Activated CD8-positive, alpha-beta memory T cell treated with anti-CD3 and anti-CD28 coated beads, Interleukin-2, amount 10 ng/mL, durations not matched to agents 7 days and 5 days (primary cell): ENCODE data around the gene CNIH2. TPM values are rescaled to one million over a fixed set of nuclear protein-coding genes. Genes with fewer than 3 reads are reported as not detected.
"Not testable (repeated sequence)": the region's sequence is repeated elsewhere in the genome, so short reads cannot be mapped to it uniquely, and the experiment has no call there.

ENCODE experiments used
- ATAC-seq: fragments of 150-1000 bp; cut with Tn5 transposase; one replicate; pipeline ENCODE4 v1.10.0; 2021; ENCODE audit warnings: moderate library complexity
- CTCF ChIA-PET: fragments of 350-600 bp; sonication (Branson Sonifier 250); formaldehyde crosslinking; loops from one replicate; lab custom pipeline; 2021; ENCODE audit warnings: antibody characterized with exemption; lab: Charles Lee
- DNase-seq: peaks from one replicate; pipeline ENCODE4 v3.0.0-alpha.2; 2020
- H3K27ac Mint-ChIP-seq: one replicate; pipeline ENCODE4 v1.8.0; 2021; ENCODE audit warnings: mild to moderate bottlenecking, mixed read lengths
- H3K27me3 Mint-ChIP-seq: one replicate; pipeline ENCODE4 v1.8.0; 2021; ENCODE audit warnings: mixed read lengths
- H3K36me3 Mint-ChIP-seq: one replicate; pipeline ENCODE4 v1.8.0; 2021; ENCODE audit warnings: mild to moderate bottlenecking, mixed read lengths
- H3K4me1 Mint-ChIP-seq: one replicate; pipeline ENCODE4 v1.8.0; 2021; ENCODE audit warnings: mixed read lengths
- H3K4me3 Mint-ChIP-seq: one replicate; pipeline ENCODE4 v1.8.0; 2021; ENCODE audit warnings: mild to moderate bottlenecking, moderate library complexity, mixed read lengths
- H3K9me3 Mint-ChIP-seq: one replicate; pipeline ENCODE4 v1.8.0; 2022; ENCODE audit warnings: low read depth, mixed read lengths
- total RNA-seq, 2 experiments: library from RNA; stranded (reverse); gene quantifications; one replicate each; pipeline ENCODE4 v1.2.3, GENCODE V29; 2021

The CNIH2 gene
- total RNA-seq, 2 experiments from 2014 or later = 1.1 to 1.2 TPM

DNA sequence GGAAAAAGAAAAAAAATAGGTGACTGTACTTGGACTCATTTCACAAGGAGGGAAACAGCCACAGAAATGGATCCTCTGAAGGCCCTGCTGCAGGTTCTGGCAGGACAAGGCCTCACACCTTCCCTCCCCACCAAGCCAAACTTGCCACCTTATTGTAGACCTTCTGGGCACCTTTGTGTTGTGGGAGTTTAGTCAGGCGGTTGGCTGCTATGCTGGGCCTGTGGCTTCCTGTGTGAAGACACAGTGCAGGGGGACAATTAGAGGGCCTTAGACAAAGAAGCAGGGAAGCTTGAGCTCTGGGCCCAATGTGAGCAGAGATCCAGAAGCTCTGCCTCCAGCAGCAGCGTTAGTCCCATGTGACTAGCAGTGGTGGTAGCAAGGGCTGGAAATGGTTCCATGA lies 5.4 kb upstream of the CNIH2 start:
- H3K36me3 Mint-ChIP-seq = peaks cover 42% of the 10 kb centered on the region
- no peaks in the 10 kb centered on the region for H3K27me3 Mint-ChIP-seq
- no peaks in the 10 kb centered on the region for H3K9me3 Mint-ChIP-seq
- CTCF ChIA-PET = interaction anchor here (1.0 to 7.2 kb wide), 10 partner anchors 9 to 250 kb away, joined by 3 to 85 read pairs (median 4); no protein-coding TSS in a partner anchor
- DNase-seq = peak; percentile 64
- no peak for ATAC-seq
- H3K27ac Mint-ChIP-seq = peak overlapping the region; percentile 79
- no peak overlapping the region for H3K4me3 Mint-ChIP-seq
- H3K4me1 Mint-ChIP-seq = peaks cover 53% of the 10 kb centered on the region

DNA sequence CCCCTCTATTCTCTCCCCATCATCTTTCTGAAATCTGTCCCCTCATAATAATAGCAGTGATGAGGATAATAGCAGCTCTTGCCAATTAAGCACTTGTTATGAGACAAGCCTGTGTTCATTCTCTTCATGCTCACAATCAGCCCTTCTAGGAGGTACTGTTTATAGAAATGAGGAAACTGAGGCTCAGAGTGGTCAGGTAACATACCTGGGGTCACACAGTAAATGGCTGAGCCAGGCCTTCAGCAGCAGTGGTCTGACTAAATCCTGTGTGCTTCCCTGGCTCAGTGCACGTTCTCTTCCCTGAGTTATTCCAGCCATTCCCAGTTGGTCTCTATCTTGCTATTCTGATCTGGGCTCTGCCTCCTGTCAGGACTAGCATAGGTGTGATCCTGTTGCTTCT lies 3.8 kb upstream of the CNIH2 start:
- H3K9me3 Mint-ChIP-seq = no peaks in the 10 kb centered on the region
- peaks cover 40% of the 10 kb centered on the region for H3K36me3 Mint-ChIP-seq
- H3K4me3 Mint-ChIP-seq = no peak overlapping the region
- CTCF ChIA-PET = interaction anchor here (2.7 to 7.2 kb wide), 2 partner anchors 8 to 51 kb away, joined by 13 to 85 read pairs; no protein-coding TSS in a partner anchor
- peaks cover 3% of the 10 kb centered on the region for H3K27me3 Mint-ChIP-seq
- H3K27ac Mint-ChIP-seq = no peak overlapping the region
- DNase-seq (no peak), ATAC-seq (no peak)
- peaks cover 51% of the 10 kb centered on the region for H3K4me1 Mint-ChIP-seq

DNA sequence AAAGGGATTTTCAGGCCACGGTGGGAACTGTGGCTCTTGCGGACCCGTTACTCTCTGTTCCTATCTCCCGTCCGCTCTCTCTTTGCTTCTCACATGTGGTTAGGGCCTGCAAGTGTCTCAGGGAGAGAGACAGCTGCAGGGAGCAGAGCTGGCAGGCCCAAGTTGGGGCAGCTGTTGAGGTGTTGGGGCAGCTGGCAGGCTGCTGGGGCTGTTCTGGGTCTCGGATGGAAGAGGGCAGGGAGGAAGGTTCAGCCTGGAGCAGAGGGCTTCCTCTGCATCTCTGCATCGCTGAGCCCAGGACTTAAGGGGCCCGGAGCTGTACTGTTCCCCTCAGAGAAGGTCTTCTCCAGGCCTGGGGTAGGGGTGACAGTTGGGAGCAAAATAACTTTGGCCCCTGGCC lies 2.6 kb upstream of the CNIH2 start:
- no peak for DNase-seq
- CTCF ChIA-PET = no interaction called here
- H3K27ac Mint-ChIP-seq = no peak overlapping the region
- H3K4me1 Mint-ChIP-seq = peaks cover 39% of the 10 kb centered on the region
- ATAC-seq = no peak
- H3K9me3 Mint-ChIP-seq = no peaks in the 10 kb centered on the region
- no peak overlapping the region for H3K4me3 Mint-ChIP-seq
- H3K27me3 Mint-ChIP-seq = peaks cover 3% of the 10 kb centered on the region
- peaks cover 34% of the 10 kb centered on the region for H3K36me3 Mint-ChIP-seq

DNA sequence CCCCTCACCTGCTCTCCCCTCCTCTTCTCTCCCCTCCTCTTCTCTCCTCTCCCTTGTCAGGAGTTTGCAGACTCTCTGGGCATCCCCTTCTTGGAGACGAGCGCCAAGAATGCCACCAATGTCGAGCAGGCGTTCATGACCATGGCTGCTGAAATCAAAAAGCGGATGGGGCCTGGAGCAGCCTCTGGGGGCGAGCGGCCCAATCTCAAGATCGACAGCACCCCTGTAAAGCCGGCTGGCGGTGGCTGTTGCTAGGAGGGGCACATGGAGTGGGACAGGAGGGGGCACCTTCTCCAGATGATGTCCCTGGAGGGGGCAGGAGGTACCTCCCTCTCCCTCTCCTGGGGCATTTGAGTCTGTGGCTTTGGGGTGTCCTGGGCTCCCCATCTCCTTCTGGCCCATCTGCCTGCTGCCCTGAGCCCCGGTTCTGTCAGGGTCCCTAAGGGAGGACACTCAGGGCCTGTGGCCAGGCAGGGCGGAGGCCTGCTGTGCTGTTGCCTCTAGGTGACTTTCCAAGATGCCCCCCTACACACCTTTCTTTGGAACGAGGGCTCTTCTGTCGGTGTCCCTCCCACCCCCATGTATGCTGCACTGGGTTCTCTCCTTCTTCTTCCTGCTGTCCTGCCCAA lies 1.9 kb upstream of the CNIH2 start:
- H3K36me3 Mint-ChIP-seq = peaks cover 29% of the 10 kb centered on the region

DNA sequence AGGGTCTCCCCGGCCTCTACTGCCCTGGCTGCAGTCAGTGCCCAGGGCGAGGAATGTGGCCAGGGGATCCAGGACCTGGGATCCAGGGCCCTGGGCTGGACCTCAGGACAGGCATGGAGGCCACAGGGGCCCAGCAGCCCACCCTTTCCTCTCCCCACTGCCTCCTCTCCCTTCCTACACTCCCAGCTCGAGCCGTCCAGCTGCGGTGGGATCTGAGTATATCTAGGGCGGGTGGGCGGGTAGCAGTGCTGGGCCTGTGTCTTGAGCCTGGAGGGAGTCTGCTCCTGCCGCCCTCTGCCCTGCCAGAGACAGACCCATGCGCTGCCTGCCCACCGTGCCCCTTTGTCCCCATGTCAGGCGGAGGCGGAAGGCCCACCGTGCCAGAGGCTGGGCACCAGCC lies 1.4 kb upstream of the CNIH2 start:
- ATAC-seq, DNase-seq, H3K27me3 Mint-ChIP-seq, H3K9me3 Mint-ChIP-seq, H3K27ac Mint-ChIP-seq, H3K4me3 Mint-ChIP-seq: not testable (repeated sequence)
- Mint-ChIP-seq H3K4me1 (peaks cover 30% of the 10 kb centered on the region), H3K36me3 (peaks cover 29% of the 10 kb centered on the region)
- CTCF ChIA-PET = interaction anchor here (1.2 to 2.9 kb wide), 2 partner anchors 12 to 18 kb away, joined by 5 to 8 read pairs; partner anchors contain the start of gene YIF1A

More for the DNA sequence above, 1.9 kb upstream of the CNIH2 start:
- Mint-ChIP-seq H3K4me3 (no peak overlapping the region), H3K27me3 (peaks cover 3% of the 10 kb centered on the region), H3K4me1 (peaks cover 33% of the 10 kb centered on the region), H3K27ac (no peak overlapping the region), H3K9me3 (no peaks in the 10 kb centered on the region)
- DNase-seq (no peak), ATAC-seq (no peak)
- CTCF ChIA-PET = no interaction called here

DNA sequence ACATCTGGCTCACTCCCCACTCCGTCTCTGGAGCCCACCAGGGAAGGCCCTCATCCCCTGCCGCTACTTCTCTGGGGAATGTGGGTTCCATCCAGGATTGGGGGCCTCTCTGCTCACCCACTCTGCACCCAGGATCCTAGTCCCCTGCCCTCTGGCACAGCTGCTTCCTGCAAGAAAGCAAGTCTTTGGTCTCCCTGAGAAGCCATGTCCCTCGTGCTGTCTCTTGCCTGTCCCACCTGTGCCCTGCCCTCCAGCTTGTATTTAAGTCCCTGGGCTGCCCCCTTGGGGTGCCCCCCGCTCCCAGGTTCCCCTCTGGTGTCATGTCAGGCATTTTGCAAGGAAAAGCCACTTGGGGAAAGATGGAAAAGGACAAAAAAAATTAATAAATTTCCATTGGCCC lies 911 bp upstream of the CNIH2 start:
- not testable (repeated sequence) for H3K27me3 Mint-ChIP-seq, H3K9me3 Mint-ChIP-seq, DNase-seq, H3K4me3 Mint-ChIP-seq, ATAC-seq, H3K27ac Mint-ChIP-seq
- Mint-ChIP-seq H3K36me3 (peaks cover 24% of the 10 kb centered on the region), H3K4me1 (peaks cover 28% of the 10 kb centered on the region)
- CTCF ChIA-PET = interaction anchor here (1.2 to 2.9 kb wide), 2 partner anchors 12 to 18 kb away, joined by 5 to 8 read pairs; partner anchors contain the start of gene YIF1A

DNA sequence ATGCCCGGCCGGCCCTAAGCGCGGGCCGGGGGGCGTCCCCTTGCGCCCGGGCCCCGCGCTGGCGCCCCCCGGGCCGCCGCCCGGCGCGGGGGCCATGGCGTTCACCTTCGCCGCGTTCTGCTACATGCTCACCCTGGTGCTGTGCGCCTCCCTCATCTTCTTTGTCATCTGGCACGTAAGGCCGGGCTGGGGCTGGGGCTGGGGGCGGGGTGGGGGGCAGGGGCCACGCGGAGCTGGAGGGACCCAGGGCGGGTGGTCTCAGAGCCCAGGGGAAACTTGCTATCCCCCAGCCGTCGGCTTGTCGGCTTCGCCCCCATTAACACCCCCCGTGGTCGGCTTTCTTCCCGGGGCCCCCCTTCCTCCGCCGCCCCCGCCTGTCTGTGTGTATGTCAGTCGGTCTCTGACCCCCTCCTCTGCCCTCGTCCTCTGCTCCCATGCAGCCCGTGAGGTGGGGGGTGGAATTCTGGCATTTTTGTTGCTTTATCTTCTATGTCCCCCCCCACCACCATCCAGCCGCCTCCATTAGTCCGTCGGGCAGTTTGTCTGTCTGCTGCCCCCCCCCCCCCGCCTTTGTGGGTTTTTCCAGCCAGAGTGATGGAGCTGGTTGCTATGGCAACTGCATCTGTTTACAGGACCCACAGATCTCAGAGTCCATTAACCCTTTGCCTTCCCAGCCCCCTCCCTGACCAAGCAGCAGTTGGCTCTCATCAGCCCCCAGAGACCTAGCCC lies 552 bp downstream of the CNIH2 start:
- Mint-ChIP-seq H3K4me1 (peaks cover 26% of the 10 kb centered on the region), H3K27me3 (peaks cover 3% of the 10 kb centered on the region), H3K36me3 (peaks cover 11% of the 10 kb centered on the region), H3K27ac (no peak overlapping the region), H3K9me3 (no peaks in the 10 kb centered on the region), H3K4me3 (no peak overlapping the region)
- peak; percentile 4 for ATAC-seq
- DNase-seq = no peak
- CTCF ChIA-PET = interaction anchor here (1.0 to 6.5 kb wide), 3 partner anchors 8 to 19 kb away, joined by 3 to 85 read pairs (median 8); partner anchors contain the start of gene RAB1B

DNA sequence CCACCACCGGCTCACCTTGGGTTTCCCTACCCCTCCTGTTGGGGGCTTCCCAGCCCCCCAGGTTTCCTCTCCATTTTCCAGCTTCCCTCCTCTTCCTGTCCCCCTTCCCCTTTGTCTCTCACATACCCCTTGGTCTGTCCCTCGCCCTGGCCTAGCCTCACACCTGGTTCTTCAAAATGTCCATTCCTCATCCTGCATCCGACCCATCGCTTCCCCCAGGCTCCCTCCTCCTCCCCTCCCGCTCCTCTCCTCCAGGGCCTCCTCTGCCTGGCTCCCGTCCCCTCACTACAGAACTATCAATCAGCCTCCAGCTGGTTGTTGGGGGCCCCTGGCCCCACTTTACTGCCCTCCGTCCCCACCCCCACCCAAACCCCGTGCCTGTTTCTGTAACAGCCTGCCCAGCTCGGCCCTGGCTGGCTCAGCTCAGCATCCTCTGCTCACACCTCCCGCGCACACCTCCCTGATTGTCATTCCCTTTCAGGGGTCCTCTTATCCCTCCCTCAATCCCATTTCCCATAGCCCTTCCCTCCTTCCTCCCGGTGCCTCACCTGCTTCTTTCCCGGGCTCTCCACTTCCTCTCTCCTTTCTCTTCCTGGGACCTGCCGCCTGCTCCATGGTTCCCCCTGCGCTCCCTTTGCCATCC lies 1.2 kb downstream of the CNIH2 start:
- Mint-ChIP-seq H3K27me3 (peaks cover 3% of the 10 kb centered on the region), H3K9me3 (no peaks in the 10 kb centered on the region), H3K36me3 (peaks cover 8% of the 10 kb centered on the region), H3K4me1 (peaks cover 25% of the 10 kb centered on the region), H3K4me3 (no peak overlapping the region), H3K27ac (no peak overlapping the region)
- ATAC-seq (no peak), DNase-seq (no peak)
- CTCF ChIA-PET = interaction anchor here (1.0 to 6.5 kb wide), 6 partner anchors 9 to 57 kb away, joined by 3 to 85 read pairs (median 10); partner anchors contain the start of genes RAB1B and YIF1A

DNA sequence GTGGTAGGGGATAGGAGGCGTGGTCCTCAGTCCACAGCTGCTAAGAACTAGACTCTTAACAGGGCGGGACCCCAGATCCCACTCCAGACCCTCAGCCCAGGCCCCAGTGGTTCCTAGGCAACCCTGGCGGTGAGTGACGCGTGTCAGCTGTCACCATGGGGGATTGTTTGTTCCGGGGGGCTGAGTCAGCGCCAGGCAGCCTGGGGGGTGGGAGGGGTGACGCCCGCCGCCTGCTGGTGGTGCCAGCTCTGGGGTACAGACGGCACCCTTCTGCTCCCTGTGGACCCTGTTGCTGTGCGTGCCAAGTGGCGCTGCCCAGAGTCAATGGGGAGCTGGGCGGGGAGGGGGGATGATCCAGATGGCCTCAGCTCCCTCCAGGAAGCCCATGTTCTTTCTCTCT lies 2.5 kb downstream of the CNIH2 start:
- Mint-ChIP-seq H3K36me3 (peaks cover 6% of the 10 kb centered on the region), H3K4me3 (no peak overlapping the region), H3K4me1 (peaks cover 25% of the 10 kb centered on the region), H3K27ac (no peak overlapping the region), H3K27me3 (peaks cover 3% of the 10 kb centered on the region), H3K9me3 (no peaks in the 10 kb centered on the region)
- CTCF ChIA-PET = interaction anchor here (0.9 to 6.5 kb wide), 8 partner anchors 8 to 104 kb away, joined by 3 to 85 read pairs (median 4); partner anchors contain the start of genes RAB1B, TMEM151A and YIF1A
- ATAC-seq (no peak), DNase-seq (no peak)

DNA sequence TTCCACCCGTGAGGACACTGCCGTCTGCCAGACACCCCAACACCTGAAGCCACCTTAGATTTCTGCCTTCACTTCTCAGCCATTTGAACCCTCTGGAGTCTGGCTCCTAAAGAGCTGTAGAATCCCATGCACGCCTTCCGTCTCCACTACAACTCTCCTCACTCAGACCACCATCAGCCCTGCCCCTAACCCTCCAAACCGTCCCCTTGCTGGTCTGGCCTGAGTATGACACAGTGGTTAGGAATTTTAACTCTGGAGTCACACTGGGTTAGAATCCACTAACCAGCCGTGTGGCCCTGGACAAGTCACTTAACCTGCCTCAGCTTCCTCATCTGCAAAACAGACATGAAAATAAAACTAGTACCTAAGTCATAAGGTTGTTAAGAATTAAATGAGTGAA lies 3.0 kb downstream of the CNIH2 start:
- Mint-ChIP-seq H3K4me1 (peaks cover 25% of the 10 kb centered on the region), H3K36me3 (peaks cover 5% of the 10 kb centered on the region), H3K27me3 (peaks cover 3% of the 10 kb centered on the region), H3K4me3 (no peak overlapping the region), H3K9me3 (no peaks in the 10 kb centered on the region), H3K27ac (no peak overlapping the region)
- CTCF ChIA-PET = interaction anchor here (0.9 to 6.5 kb wide), 7 partner anchors 10 to 104 kb away, joined by 3 to 85 read pairs (median 4); partner anchors contain the start of genes RAB1B and TMEM151A
- ATAC-seq (no peak), DNase-seq (no peak)

DNA sequence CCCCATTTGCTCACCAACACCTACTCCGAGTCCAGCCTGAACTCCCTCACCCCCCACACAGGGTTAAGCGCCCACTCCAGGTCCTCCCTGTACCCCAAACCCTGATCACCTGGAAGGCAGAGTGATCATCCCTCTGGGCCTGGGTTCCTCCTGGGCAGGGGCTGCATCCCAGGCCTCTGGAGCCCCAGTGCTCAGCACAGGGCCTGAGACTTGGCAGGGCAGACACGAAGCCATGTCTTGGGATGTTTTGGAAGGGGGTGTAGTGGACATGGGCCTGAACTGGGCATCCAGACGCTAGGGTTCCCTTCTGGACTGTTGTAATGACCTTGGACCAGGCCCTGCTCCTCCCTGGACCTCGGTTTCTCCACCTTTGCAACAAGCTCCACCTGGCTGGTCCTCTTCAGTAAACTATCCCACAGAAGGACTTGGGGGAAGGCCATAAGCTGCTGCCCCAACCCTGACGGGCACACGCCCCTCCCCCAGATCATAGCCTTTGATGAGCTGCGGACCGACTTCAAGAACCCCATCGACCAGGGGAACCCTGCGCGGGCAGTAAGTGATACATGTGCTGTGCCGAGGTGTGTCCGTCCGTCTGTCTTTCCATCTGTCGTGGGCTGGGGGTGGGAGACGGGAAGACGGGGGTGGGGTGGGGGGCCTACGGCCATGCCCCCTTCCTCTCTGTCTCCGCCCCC lies 3.9 kb downstream of the CNIH2 start:
- H3K9me3 Mint-ChIP-seq = no peaks in the 10 kb centered on the region
- CTCF ChIA-PET = interaction anchor here (0.7 to 8.5 kb wide), 18 partner anchors 9 to 156 kb away, joined by 3 to 85 read pairs (median 5); partner anchors contain the start of genes BRMS1, CD248, MRPL11 and RAB1B
- peak overlapping the region; percentile 10 for H3K27ac Mint-ChIP-seq
- peaks cover 1% of the 10 kb centered on the region for H3K36me3 Mint-ChIP-seq
- peaks cover 3% of the 10 kb centered on the region for H3K27me3 Mint-ChIP-seq
- DNase-seq (no peak), ATAC-seq (no peak)
- no peak overlapping the region for H3K4me3 Mint-ChIP-seq
- H3K4me1 Mint-ChIP-seq = peaks cover 26% of the 10 kb centered on the region
